Neural progenitor cell (in vitro differentiated cells): ENCODE data around the gene HS3ST3B1.

ENCODE experiments used
- CTCF ChIP-seq: fragments of 200-600 bp; sonication (generic); IDR thresholded peaks from 2 replicates; pipeline ENCODE4 v1.5.1; 2017; ENCODE audit warnings: antibody characterized with exemption, mild to moderate bottlenecking
- EZH2 ChIP-seq: fragments of 200-600 bp; sonication (generic); IDR thresholded peaks from 2 replicates; pipeline ENCODE4 v1.6.1; 2017; ENCODE audit warnings: antibody characterized with exemption, mild to moderate bottlenecking, moderate library complexity

- TF ChIP-seq EZH2 = no peak
- no peak for TF ChIP-seq CTCF
Observed at GRCh38 chr17:14330492-14330962, 29.6 kb downstream of the HS3ST3B1 start.
